RPMI8226 (cell line): ENCODE results near the gene ZC3H10.

ENCODE experiments used
- DNase-seq: peaks from one replicate; pipeline ENCODE4 v3.0.0-alpha.2; 2015

ZC3H10 gene

GRCh38 chr12:56103066-56103711 is 14.9 kb upstream of the ZC3H10 start:
- no peak for DNase-seq

GRCh38 chr12:56103823-56104108 is 14.3 kb upstream of the ZC3H10 start:
- DNase-seq = no peak

GRCh38 chr12:56104109-56104814 is 13.8 kb upstream of the ZC3H10 start, which contains the start of gene PA2G4:
Gene PA2G4, plus strand, starts transcription at chr12:56104559. Its CDS starts 179 bp downstream, at chr12:56104738.
- peak; percentile 99 for DNase-seq

GRCh38 chr12:56104815-56105608 is 13.1 kb upstream of the ZC3H10 start:
- peak; percentile 49 for DNase-seq

GRCh38 chr12:56105609-56105902 is 12.5 kb upstream of the ZC3H10 start:
- DNase-seq = no peak

GRCh38 chr12:56107242-56107641 is 10.8 kb upstream of the ZC3H10 start:
- no peak for DNase-seq

GRCh38 chr12:56110571-56110970 is 7.5 kb upstream of the ZC3H10 start:
- DNase-seq = no peak

- DNase-seq = no peak
Observed at GRCh38 chr12:56114084-56114483, 4.0 kb upstream of the ZC3H10 start.

- no peak for DNase-seq
Observed at GRCh38 chr12:56115329-56115728, 2.7 kb upstream of the ZC3H10 start.

GRCh38 chr12:56116267-56117081 is 1.6 kb upstream of the ZC3H10 start, which contains the start of gene RPL41:
Gene RPL41, plus strand, starts transcription at chr12:56116633.
- peak; percentile 96 for DNase-seq

- peak; percentile 11 for DNase-seq
Observed at GRCh38 chr12:56117082-56117706, 872 bp upstream of the ZC3H10 start.

- no peak for DNase-seq
Observed at GRCh38 chr12:56118688-56119357, 757 bp downstream of the ZC3H10 start.

- DNase-seq = peak; percentile 78
Observed at GRCh38 chr12:56119361-56119796, 1.3 kb downstream of the ZC3H10 start.

- no peak for DNase-seq
Observed at GRCh38 chr12:56120158-56120846, 2.2 kb downstream of the ZC3H10 start.

GRCh38 chr12:56121204-56121870 is 3.3 kb downstream of the ZC3H10 start:
- no peak for DNase-seq

- no peak for DNase-seq
Observed at GRCh38 chr12:56122637-56123036, 4.6 kb downstream of the ZC3H10 start.

- DNase-seq = no peak
Observed at GRCh38 chr12:56124133-56124532, 6.1 kb downstream of the ZC3H10 start.

GRCh38 chr12:56126732-56127239 is 8.7 kb downstream of the ZC3H10 start:
- DNase-seq = peak; percentile 52

- DNase-seq = no peak
Observed at GRCh38 chr12:56127485-56127887, 9.4 kb downstream of the ZC3H10 start.

- DNase-seq = peak; percentile 99
Observed at GRCh38 chr12:56127888-56128669, 10.0 kb downstream of the ZC3H10 start, which contains the start of gene ESYT1. Gene ESYT1, plus strand, starts transcription at chr12:56128267. Its CDS starts 53 bp downstream, at chr12:56128320.
